ENCODE data around the gene RYR2. TPM values are rescaled to one million over a fixed set of nuclear protein-coding genes. Genes with fewer than 3 reads are reported as not detected.

The RYR2 gene
- total RNA-seq, 1 experiment from 2014 or later, result 3.4 TPM

- Mint-ChIP-seq H3K4me3 (no peak overlapping the region), H3K4me1 (no peaks in the 10 kb centered on the region), H3K27me3 (ENCODE audit: low read depth) (no peaks in the 10 kb centered on the region), H3K27ac (no peak overlapping the region), H3K36me3 (ENCODE audit: insufficient read depth in 1 of 3, low read depth in 3 of 3) (no peaks in the 10 kb centered on the region; a peak in 1 of 7 replicates), H3K9me3 (no peaks in the 10 kb centered on the region)
- H3K27ac ChIP-seq (ENCODE audit: insufficient read length, low read depth, low read length), result no peak overlapping the region
- H3K23ac ChIP-seq (ENCODE audit: insufficient read length, low read depth, low read length), result no peak overlapping the region
- no peak overlapping the region for H4K91ac ChIP-seq (ENCODE audit: insufficient read length, low read depth, low read length)
- H2BK15ac ChIP-seq (ENCODE audit: low read depth, low read length), result no peak overlapping the region
- H2AFZ ChIP-seq (ENCODE audit: low read length), result no peak overlapping the region
- no peaks in the 10 kb centered on the region for H3K27me3 ChIP-seq (ENCODE audit: insufficient read depth, low read length)
- H2BK120ac ChIP-seq (ENCODE audit: low read depth, low read length, poor library complexity, severe bottlenecking), result no peak overlapping the region
- H4K5ac ChIP-seq (ENCODE audit: insufficient read length, low read depth, low read length), result no peak overlapping the region
- H3K9me3 ChIP-seq (ENCODE audit: control insufficient read depth, low read depth, low read length), result no peaks in the 10 kb centered on the region
- H3K18ac ChIP-seq (ENCODE audit: insufficient read length, low read depth, low read length), result no peak overlapping the region
- no peaks in the 10 kb centered on the region for H3K79me2 ChIP-seq (ENCODE audit: insufficient read depth, low read length)
- no peaks in the 10 kb centered on the region for H3K79me1 ChIP-seq (ENCODE audit: insufficient read depth, low read depth, low read length, poor library complexity, severe bottlenecking)
- H2BK20ac ChIP-seq (ENCODE audit: low read depth, low read length, poor library complexity, severe bottlenecking), result no peak overlapping the region
- no peak overlapping the region for H2BK5ac ChIP-seq (ENCODE audit: insufficient read length, low read length)
- WGBS (ENCODE audit: extremely low coverage, insufficient read length, low lambda C conversion rate), result no CpG with 5 or more reads among the region's 2 CpGs
- no peak overlapping the region for H4K8ac ChIP-seq (replicated peaks; ENCODE audit: insufficient read length, low read depth, low read length)
- H3K9ac ChIP-seq (ENCODE audit: extremely low read depth, insufficient read length, low read length), result no peak overlapping the region
- no peak overlapping the region for H2AK5ac ChIP-seq (ENCODE audit: insufficient read length, low read length)
- H3K4me2 ChIP-seq (ENCODE audit: insufficient read depth, insufficient read length, low read length), result no peak overlapping the region
- no peak overlapping the region for H3K14ac ChIP-seq (ENCODE audit: insufficient read depth, low read length)
- no peak for TF ChIP-seq CTCF (conservative IDR thresholded peaks at IDR 0.05)
- no peak overlapping the region for H3T11ph ChIP-seq (ENCODE audit: low read length)
- H3K23me2 ChIP-seq (ENCODE audit: insufficient read length, low read depth, low read length, poor library complexity, severe bottlenecking), result no peaks in the 10 kb centered on the region
- no peak overlapping the region for H2BK12ac ChIP-seq (ENCODE audit: insufficient read length, low read depth, low read length)
- no peaks in the 10 kb centered on the region for H4K20me1 ChIP-seq (ENCODE audit: control insufficient read depth, insufficient read depth, insufficient read length)
- H3K56ac ChIP-seq (ENCODE audit: insufficient read length, low read depth, low read length), result no peak overlapping the region
- H3K4ac ChIP-seq (ENCODE audit: low read depth, low read length), result no peak overlapping the region
- no peaks in the 10 kb centered on the region for H3K4me1 ChIP-seq (ENCODE audit: insufficient read depth, low read length)
- DNase-seq, result no peak
Measured at GRCh38 chr1:237507005-237507404, 465.0 kb downstream of the RYR2 start.
